ENCODE results near the gene RPIA.

- TF ChIP-seq, protein P1, sequence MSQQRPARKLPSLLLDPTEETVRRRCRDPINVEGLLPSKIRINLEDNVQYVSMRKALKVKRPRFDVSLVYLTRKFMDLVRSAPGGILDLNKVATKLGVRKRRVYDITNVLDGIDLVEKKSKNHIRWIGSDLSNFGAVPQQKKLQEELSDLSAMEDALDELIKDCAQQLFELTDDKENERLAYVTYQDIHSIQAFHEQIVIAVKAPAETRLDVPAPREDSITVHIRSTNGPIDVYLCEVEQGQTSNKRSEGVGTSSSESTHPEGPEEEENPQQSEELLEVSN (IDR thresholded peaks at IDR 0.05; ENCODE audit: borderline replicate concordance, low read depth): no peak
- no peak for TF ChIP-seq POLR2A (IDR thresholded peaks at IDR 0.05; ENCODE audit: low read length)
- no peak for TF ChIP-seq EP300 (IDR thresholded peaks at IDR 0.05)
- TF ChIP-seq CTCF (IDR thresholded peaks at IDR 0.05): no peak
Observed at GRCh38 chr2:88764850-88765153, 73.3 kb downstream of the RPIA start.

Measured in A549 (cell line).